HG02759 (cell line): ENCODE data around the gene MYBPHL.

Experiments
- ATAC-seq: cut with Tn5 transposase; IDR thresholded peaks from one replicate; pipeline ENCODE4 v1.9.1; 2021; ENCODE audit warnings: mild to moderate bottlenecking, moderate library complexity; ENCODE audit not compliant: unreplicated experiment

Gene MYBPHL

DNA sequence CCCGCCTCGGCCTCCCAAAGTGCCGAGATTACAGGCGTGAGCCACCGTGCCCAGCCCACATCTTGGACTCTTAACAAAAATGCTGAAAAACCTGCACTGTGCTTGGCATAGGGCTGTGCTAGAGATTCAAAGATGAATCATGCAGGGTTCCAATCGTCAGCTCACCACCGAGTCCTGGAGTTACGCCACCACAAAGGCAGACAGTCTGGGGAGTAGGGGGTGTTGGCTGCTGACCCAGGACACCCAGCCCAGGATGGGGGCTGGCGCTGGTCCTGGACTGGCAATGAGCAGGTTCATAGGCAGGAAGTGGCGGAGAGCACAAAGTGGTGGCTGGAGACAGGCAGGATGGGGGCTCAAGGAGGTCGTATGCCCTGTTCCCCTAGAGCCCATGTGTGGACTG lies 39.8 kb downstream of the MYBPHL start:
- ATAC-seq = no peak

DNA sequence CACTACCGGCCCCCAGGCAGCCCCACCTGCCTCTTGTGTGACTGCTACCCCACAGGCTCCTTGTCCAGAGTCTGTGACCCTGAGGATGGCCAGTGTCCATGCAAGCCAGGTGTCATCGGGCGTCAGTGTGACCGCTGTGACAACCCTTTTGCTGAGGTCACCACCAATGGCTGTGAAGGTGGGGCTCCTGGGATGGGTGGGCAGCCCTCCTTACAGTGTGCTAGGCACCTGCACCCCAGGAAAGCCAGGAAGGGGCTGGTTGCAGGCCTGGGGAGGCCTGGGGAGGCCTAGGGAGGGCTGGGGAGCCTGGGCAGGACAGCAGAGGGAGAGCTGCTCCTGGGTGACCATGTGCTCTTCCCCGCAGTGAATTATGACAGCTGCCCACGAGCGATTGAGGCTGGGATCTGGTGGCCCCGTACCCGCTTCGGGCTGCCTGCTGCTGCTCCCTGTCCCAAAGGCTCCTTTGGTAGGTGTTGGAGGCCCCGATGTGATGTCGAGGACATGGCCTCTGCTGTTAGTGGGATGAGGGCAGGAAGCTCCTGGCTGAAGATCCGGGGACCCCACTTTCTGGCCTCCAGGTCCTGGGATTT lies 41.0 kb downstream of the MYBPHL start:
- ATAC-seq = no peak

DNA sequence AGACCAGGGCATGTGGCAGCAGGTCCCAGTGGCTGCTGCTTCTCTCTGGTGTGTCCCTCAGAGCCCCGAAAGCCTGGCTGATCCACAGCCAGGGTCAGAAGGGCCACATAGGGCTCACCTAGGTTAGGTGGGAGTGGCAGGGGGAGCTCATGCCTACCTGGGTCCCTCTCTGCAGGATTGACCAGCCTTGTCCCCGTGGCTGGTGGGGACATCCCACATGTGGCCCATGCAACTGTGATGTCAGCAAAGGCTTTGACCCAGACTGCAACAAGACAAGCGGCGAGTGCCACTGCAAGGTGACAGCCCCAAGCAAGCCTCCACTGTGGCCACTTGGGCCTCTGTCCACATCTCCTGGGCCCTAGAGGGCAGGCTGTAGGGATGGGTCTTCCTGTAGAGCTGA lies 41.8 kb downstream of the MYBPHL start:
- ATAC-seq = no peak

DNA sequence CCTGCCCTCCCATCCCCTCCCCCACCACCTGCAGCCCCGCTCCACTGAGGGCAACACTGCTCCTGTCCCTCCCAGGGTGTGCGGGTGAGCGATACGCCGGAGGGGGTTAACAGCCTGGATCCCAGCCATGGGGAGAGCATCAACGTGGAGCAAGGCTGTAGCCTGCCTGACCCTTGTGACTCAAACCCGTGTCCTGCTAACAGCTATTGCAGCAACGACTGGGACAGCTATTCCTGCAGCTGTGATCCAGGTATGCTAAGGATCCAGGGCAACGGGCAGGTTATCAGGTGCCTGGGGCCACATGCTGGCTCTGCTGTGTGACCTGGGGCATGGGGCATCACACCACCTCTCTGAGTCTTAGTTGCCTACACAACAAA lies 42.4 kb downstream of the MYBPHL start:
- ATAC-seq = no peak

DNA sequence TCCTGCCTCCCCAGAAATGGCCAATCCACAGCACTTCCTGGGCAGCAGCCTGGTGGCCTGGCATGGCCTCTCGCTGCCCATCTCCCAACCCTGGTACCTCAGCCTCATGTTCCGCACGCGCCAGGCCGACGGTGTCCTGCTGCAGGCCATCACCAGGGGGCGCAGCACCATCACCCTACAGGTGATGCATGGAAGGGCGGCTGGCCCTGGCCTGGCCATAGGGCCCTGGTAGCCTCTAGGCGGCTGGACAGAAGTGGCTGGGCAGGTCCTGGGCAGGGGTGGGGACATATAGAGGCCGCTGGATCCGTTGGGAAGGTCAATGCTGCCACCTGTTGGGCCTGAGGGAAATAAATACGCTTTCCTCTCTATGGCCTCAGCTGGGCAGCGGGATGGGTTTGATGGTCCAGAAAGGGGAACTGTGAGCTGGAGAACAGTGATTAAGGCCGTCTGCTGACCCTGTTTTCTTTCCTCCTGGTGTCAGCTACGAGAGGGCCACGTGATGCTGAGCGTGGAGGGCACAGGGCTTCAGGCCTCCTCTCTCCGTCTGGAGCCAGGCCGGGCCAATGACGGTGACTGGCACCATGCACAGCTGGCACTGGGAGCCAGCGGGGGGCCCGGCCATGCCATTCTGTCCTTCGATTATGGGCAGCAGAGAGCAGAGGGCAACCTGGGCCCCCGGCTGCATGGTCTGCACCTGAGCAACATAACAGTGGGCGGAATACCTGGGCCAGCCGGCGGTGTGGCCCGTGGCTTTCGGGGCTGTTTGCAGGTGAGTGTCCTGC lies 43.0 kb downstream of the MYBPHL start:
- peak; percentile 82 for ATAC-seq

DNA sequence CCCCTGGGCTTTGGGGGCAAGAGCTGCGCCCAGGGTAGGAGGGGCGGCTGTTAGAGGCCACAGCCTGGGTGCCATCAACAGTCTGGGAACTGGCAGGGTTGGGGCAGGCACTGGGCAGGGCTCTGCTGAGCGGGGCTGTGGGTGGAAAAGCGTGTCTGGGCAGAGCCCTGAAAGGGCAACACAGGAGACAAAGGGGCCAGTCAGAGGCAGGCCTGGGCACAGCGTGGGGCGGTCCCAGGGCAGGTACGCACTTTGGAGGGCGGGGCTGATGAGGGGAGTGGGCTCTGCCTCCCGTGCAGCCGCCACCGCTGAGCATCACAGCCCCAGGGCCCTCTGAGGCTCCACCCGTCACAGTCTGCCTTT lies 43.6 kb downstream of the MYBPHL start:
- peak; percentile 8 for ATAC-seq

DNA sequence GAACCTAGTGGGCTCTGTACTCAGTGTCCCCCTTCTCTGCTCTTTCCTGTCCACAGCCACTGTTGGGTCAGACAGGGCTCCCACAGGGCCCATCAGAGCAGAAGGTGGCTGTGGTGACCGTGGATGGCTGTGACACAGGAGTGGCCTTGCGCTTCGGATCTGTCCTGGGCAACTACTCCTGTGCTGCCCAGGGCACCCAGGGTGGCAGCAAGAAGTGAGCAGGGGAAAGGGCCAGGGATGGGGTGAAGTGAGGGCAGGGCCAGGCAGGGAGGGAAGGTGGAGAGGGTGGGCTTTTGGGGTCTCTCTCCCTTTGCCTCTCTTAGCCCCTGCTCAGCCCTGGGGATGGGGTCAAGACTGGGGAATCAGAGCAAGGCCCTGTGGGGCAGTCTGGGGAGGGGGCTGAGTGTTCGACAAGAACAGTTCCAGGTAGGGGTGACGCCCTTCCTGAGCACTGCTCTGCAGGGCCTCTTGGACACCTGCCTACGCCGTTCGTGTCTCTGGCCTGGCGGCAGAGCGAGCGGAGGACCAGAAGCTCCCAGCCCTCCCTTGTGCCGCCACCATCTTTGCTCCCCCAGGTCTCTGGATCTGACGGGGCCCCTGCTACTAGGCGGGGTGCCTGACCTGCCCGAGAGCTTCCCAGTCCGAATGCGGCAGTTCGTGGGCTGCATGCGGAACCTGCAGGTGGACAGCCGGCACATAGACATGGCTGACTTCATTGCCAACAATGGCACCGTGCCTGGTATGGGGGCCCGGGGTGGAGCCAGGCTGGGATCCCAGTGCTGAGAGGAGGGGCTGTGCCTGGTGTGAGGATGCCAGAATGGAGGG lies 44.4 kb downstream of the MYBPHL start:
- no peak for ATAC-seq

DNA sequence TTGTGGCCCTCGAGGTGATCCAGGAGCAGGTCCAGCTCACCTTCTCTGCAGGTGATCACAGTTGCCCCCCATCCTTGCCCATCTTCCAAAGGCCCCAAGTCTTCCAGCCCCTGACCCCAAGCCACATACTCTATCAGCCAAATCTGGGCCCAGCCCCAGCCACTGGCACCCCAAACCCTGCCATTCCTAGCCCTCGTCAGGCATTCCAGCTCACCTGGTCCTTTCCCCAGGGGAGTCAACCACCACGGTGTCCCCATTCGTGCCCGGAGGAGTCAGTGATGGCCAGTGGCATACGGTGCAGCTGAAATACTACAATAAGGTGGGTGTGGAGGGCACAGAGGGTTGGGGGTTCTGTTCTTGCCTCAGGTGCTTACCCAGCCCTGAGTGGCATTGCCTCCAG lies 45.2 kb downstream of the MYBPHL start:
- no peak for ATAC-seq

DNA sequence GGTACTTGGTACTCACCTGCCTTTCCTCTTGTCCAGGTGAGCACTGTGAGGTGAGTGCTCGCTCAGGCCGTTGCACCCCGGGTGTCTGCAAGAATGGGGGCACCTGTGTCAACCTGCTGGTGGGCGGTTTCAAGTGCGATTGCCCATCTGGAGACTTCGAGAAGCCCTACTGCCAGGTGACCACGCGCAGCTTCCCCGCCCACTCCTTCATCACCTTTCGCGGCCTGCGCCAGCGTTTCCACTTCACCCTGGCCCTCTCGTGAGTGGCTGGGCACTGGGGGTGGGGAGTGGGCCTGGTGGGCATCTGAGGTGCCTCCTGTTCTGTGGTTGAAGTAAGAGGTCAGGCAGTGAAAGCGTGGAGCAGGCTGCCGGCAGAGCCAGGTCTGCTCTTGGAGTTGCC lies 45.8 kb downstream of the MYBPHL start:
- ATAC-seq = no peak

DNA sequence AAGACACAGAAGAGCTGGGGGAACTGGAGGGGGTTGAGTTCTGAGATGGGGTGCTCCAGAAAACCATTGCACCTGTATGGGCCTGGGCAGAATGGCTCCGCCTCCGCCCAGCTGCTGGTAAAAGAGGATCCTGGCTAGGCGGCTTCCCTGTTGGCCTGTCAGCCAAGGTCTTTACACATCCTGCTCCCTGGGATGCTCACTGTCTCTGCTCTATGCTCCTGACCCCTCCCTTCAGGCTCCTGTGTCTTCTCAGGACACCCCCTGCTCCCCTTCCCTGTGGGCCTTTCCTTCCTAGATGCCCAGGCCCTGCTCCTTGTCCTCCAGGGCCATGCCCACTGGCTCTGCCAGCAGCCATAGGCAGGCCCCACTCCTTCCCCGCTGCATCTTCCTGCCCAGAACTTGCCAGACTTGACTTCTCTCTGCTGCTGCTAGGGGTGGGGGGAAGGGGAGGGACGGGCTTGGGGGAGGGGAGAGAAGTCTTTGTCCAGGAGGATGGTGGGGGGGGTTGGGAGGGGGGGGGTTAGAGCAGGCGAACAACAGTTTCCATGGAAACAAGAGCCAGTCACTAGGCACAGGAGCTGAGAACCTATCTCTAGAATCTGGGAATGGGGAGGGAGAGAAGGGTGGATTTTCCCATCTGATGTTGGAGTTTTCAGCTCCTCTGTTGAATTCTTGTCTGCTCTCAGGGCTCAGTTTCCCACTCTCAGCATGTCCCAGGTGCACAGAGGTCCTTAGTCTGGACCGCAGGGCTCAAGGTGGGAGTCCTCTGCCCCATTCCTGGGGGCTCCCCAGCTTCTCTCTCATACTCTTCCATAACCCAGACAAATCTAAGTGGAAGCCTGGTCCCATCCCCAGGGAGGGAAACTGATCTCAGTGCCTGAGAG lies 46.9 kb downstream of the MYBPHL start:
- no peak for ATAC-seq

DNA sequence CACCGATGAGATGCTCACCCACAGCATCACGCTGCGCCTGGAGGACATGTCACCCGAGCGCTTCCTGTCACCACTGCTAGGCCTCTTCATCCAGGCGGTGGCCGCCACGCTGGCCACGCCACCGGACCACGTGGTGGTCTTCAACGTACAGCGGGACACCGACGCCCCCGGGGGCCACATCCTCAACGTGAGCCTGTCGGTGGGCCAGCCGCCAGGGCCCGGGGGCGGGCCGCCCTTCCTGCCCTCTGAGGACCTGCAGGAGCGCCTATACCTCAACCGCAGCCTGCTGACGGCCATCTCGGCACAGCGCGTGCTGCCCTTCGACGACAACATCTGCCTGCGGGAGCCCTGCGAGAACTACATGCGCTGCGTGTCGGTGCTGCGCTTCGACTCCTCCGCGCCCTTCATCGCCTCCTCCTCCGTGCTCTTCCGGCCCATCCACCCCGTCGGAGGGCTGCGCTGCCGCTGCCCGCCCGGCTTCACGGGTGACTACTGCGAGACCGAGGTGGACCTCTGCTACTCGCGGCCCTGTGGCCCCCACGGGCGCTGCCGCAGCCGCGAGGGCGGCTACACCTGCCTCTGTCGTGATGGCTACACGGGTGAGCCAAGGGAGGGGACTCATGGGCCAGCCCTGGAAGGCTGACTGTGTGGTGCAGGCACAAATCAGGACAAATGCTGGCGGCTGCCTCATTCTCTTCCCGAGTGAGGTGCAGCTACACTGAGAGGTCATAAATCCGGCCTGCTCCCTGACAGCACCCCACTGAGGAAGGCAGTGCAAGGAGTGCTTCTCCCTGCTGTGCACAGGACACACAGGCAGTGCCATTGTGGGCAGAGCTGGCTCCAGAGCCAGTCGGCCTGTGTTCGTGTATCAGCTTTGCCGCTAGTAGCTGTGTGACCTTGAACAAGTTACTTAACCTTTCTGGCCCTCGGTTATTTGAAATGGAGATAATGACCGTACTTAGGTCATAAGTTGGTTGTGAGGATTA lies 48.0 kb downstream of the MYBPHL start:
- no peak for ATAC-seq

DNA sequence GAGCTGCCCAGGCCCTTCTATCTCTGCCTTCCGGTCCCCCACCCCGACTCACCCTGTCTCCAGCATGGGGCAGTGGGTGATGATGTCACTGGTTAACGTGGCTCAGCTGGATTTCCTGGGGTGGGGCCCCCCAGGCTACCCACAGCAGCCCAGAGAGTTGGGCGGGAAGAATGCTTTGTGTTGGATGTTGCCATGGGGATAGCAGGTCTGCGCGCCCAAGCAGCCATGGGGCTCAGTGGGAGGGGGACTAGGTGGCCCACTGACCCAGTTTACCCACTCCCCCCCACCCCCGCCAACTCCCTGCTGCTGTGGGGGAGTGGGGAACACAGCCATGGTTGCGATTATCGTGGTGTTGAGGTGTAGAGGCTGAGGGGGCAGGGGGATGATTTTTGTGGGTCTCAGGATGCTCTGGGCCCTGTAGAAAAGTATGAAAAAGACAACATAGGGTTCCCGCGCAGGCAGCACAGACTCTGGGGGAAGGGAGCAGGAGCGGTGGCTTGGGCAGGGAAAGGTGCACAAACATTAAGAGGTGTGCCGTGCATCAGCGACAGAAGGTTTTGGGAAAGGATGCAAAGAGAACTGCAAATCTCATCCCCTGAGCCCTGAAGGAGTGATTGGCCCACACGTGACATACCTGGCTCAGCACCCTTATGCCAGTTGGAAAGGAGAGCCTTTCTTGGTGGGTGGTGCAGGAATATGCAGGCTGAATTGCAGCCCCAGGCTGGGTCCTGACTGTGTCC lies 49.0 kb downstream of the MYBPHL start:
- ATAC-seq = no peak

DNA sequence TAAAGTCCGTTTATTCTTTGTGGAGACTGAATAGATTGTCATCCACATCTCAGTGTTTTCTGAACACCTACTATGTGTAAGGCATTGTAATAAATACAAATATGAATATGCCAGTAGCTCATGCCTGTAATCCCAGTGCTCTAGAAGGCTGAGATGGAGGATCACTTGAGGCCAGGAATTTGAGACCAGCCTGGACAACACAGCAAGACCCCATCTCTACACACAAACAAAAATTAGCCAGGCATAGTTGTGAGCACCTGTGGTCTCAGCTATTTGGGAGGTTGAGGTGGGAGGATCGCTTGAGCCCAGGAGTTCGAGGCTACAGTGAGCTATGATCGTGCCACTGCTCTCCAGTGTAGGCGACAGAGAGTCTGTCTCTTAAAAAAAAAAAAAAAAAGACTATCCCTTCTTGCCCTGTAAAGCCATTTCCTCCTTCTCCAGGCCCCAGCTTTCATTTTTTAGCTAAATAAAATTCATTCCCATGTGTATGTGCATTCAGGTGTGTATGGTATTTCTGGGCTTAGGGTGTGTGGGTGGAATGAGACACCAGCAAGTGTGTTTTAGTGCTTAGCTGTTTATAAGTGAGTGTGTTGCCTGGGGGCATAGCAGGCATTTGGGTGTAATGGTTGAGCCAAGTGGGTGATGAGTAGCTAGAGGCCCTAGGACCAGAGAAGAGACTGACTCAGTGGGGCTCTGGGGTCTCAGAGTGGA lies 49.7 kb downstream of the MYBPHL start:
- no peak for ATAC-seq

DNA sequence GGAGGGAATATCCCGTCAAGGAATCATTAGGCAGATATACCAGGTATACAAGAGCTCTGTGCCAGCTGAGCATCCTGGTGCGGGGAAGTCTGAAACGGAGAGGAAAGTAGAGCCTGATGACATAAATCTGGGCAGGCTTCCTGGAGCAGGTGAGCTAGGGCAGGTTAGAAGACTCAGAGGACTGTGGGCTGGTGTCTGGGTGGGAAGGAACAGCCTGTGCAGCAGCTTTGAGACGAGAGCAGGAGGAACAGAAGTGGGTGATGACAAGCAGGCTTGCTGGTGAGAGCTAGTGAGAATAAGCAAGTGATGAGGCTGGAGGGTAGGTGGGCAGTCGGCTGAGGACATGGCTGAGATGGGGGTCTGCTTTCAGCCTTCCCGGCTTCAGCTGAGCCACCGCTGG lies 50.7 kb downstream of the MYBPHL start:
- no peak for ATAC-seq

DNA sequence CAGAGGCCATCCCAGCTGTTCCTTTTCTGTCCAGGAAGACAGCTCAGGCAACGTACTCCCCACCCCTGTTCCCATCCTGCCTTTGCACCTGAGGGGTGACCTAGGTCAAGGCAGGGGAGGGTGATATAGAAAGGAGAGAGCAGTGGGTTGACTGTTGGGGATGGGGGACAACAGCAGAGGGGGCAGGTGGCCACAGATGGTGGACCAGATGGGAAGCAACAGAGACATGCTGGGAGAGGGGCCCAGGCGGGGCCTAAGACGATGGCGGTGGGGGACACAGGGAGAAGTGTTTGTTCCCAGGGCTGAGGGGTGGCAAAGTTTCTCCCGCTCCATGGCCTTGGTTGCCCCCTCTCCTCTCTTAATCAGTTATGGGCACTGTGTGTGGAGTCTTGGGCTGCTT lies 51.1 kb downstream of the MYBPHL start:
- ATAC-seq = no peak

DNA sequence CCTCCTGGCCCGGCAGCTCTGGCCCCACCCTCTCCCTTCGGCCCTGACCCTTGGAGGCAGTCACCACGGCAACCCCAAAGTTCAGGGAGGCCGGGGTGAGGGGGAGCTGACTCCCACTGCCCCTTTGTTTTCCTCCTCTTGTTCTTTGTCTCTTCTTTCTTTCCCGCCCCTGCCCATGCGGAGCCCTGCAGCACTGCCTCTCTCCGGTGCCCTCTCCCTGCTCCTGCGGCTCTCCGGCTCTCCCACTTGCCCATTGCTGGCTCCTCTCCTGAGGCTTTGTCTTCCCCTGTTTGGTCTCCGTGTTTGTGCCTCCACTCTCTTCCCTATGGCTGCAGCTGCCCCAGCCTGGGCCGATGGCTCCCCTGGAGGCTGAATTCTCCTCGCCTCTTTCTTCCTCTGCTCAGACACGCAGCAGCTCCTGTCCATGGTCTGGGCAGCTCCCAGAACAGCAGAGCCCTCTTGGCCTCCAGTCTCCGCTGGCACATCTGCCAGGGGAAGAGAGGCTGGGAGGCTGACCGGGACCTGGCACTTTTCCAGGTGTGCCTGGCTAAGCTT lies 51.6 kb downstream of the MYBPHL start:
- ATAC-seq = no peak

DNA sequence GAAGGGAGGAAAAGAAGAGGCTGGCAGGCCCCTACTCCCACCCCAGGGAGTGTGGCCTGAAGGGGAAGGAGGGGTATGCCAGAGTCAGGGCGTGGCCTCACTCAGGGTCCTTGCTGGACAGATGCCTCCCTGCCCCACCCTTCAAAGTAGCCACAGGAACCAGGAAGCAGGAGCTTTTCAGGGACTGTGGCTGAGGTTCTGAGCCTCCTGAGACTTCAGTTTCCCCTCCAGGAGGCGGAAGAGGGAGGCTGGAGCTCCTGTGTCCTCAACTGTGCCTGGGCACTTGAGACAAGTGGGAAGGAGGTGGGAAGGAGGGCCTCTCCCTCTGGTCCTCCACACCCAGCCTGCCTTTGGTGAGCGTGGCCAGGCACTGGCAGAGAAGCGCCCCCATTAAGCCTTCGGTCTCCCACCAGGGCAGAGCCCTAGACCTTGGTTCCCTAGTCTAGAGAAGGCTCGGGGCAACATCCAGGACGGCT lies 52.2 kb downstream of the MYBPHL start:
- ATAC-seq = no peak
